GM21825 (cell line): Measurements from ENCODE around the gene XCL1.
"Not testable (repeated sequence)": the region's sequence is repeated elsewhere in the genome, so short reads cannot be mapped to it uniquely, and the experiment has no call there.

Source experiments
- ATAC-seq: cut with Tn5 transposase; IDR thresholded peaks from one replicate; pipeline ENCODE4 v1.9.1; 2021; ENCODE audit warnings: mild to moderate bottlenecking, moderate library complexity; ENCODE audit not compliant: unreplicated experiment

XCL1 gene

DNA sequence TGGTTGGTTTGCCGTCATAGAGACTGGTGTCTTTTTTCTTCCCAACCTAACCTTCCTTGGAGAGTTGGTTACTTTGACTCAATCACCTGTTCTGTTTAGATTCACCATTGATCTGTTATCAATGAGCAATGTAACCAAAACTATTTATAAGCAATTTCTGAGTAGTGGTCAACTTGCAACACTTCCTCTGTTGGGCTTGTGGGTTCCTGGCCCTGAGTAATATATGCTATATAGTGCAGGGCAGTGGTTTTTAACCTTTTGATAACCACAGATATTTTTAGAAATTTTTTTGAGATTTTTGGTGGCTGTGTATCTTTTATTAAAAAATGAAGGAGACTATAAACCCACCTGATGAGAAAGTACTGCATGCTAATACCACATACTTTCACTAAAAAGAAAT is 9.4 kb upstream of the XCL1 start:
- ATAC-seq, result no peak

DNA sequence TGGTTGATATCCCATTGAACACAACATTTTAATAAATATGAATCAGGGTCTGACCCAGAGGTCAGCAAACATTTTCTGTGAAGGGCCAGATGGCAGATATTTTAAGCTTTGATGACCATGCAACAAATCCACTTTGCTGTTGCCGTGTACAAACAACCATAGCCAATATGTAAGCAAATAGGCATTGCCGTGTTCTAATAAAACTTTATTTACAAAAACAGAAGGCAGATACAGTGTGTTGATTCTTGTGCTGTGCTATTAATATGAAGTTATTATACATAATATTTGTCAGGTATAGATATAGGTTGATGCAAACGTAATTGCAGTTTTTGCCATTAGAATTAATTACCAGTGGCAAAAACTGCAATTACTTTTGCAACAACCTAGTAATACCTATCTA is 8.8 kb upstream of the XCL1 start:
- no peak for ATAC-seq

DNA sequence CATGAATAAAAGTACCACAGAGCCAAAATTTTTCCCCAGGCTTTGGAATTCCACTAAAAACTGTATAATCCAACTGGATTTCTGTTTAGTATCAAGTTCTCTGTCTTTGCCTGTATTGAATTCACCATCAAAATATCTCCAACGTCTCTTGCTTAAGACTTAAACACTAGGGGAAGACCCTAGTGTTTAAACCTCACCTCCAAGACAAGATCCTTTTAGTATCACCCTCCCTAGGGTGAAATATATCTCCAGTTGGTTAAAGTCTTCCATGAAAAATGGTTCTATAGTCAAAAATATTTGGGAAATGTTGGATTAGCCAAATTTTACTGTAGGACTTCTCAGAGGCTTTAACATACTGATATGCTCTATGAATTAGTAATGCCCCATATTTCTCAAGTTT is 8.1 kb upstream of the XCL1 start:
- ATAC-seq, result no peak

DNA sequence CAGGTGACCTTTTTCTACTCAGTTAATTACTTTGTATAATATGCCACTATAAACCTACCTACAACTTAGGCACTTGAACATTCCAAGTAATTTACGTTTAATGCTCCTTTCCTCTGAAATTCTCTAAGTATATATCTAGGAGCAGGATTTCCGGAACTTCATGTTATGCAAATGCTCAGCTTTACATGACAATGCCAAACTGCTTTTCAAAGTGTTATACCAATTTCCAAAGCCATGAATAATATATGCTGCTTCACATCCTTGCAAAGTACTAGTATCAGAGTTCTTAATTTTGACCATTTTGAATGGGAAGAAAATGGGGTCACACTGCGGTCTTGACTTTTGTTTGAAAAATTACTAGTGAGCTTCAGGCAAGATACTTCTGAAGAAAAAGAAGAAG is 5.8 kb upstream of the XCL1 start:
- no peak for ATAC-seq

DNA sequence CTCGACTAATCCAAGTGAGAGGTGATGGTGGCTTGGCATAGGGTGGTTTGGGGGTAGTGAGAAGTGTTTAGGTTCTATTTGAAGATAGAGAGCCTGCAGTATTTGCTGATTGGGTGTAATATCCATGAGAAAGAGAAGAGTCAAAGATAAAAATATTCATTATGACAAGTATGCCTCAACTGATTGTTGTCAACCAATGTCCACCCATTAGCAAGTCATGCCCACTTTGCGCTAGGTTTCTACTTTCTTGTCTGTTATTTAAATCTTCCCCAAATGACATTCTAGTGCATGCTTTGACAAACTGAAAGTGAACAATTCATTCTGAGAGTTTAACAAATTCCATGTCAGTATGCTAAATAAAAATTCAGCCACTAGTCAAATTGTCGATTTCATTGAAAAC is 3.8 kb upstream of the XCL1 start:
- no peak for ATAC-seq

DNA sequence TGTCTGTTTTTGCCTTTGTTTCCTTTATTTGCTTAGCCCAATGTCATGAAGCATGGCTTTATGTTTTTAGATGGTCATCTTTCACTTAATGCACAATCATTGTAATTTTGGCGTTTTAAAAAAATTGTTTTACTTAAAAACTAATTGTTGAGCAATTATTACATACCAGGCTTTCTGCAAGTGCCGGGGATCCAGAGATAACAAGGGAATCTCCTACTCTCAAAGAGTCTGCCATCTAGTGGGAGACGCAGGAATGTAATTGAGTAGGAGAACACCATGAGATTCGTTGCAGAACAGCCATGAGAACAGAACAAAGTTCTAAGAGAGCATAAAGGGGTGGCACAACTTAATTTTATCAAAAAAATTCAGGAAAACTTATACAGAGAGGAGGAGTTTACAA is 2.2 kb upstream of the XCL1 start:
- ATAC-seq, result not testable (repeated sequence)

DNA sequence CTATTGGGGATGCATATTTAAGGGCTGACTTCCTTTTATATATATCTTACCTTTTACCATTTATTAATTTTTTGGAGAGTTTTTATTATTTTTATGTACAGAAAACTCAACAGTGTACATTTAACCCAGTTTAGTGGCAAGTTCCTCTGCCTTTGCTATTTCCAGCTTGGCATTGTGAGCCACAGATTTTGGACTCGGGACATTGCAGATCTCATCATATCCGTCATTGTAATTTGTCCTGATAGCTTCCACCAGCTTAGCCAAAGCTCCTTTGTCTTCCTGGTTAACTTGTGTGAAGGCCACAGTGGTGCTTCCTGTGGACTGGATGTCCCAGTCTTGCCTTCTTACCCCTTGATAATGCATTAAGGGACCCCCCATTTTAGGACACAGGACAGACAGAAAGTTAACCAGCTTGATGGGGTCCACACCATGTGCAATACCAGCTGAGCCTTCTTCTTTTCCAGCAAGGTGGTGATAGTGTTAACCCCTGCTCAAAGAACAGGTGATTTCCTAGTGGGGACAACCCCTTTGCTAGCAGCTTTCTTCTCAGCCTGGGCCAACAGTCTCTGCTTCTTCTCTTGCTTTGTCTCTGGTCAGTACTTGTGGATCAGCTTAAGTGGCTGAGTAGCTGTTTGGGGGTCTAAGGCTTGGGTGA is 2.3 kb downstream of the XCL1 start:
- ATAC-seq, result not testable (repeated sequence)

DNA sequence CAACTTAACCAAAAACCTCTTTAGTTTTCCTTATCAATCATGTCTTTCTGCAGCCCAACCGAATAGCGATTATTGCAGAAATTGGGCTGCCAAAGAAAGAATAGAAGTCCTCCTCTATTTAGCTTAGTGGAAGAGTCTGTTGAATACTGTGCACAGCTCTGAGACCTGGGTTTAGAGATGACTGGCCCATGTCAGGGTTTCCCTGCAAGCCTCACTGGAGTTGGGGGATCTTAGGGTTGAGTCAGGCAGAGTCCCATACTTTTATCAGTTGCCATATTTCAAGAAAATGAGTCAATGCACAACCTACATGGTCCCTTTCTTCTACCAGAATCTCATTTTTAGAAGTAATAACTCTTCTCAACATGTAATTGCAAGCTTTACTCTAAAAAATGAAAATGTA is 3.9 kb downstream of the XCL1 start:
- ATAC-seq, result not testable (repeated sequence)

DNA sequence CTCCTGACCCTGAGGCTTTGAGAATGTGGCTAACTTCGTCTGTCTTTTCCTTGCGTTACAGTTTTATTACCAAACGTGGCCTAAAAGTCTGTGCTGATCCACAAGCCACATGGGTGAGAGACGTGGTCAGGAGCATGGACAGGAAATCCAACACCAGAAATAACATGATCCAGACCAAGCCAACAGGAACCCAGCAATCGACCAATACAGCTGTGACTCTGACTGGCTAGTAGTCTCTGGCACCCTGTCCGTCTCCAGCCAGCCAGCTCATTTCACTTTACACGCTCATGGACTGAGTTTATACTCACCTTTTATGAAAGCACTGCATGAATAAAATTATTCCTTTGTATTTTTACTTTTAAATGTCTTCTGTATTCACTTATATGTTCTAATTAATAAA is 4.6 kb downstream of the XCL1 start:
- not testable (repeated sequence) for ATAC-seq

DNA sequence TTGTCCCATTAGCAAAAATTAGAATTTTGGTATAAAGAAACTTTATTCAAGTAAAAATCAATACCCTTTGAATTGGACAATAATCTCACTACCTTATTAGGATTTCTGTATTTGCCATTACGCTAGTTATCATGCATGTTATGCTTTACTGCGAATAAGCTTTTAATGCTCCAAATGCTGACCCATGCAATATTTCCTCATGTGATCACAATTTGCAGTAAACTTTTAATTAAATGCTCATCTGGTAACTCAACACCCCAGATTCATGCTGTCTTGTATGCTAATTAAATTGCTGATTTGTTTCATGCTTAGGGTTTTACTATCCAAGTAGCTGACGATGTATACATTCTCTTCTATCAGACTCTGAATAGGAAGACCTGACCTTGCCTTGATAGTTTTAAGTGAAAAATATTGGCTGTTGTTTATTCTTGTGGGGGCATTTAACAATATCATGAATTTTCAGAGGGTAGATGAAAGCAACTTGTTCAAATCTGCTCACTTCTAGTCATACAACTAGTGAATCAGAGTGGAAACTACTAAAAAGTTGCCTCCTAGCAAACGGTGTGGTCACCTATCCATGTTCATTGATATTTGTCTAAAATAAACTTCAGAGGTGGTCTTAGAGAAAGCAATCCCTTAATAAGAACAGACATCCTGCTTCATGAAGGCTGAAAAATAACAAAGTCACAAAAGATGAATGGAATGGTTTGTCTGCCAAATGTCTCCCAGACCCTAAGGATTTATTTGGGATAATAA is 5.6 kb downstream of the XCL1 start:
- no peak for ATAC-seq

DNA sequence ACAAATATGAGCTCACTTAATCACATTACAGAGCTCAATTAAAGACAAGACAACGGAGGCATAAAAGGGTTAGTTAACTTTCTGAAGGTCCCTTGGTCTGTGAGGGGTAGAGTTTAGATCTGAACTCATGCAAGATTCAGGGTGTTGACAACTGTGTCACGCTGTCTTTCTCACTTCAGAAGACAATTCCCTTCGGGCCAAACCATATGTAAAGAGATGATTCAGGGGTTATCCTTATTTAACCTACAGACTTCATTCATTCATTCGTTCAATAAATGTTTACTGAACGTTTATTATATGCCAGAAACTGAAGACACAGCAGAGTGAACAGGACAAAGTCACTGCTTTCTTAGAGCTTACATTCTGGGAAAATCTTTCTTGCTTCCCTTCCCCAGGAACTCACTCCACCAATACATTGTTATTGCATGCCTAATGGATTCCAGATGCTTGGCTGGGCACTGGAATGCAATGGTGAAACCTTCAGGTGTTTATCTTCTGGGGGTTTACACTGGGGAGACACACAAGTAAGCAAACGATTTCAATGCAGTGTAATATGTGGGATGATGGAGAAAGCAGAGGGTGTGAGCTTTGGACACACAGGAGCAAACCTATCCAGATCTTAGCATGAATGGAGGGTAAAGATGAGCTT is 6.4 kb downstream of the XCL1 start:
- no peak for ATAC-seq

DNA sequence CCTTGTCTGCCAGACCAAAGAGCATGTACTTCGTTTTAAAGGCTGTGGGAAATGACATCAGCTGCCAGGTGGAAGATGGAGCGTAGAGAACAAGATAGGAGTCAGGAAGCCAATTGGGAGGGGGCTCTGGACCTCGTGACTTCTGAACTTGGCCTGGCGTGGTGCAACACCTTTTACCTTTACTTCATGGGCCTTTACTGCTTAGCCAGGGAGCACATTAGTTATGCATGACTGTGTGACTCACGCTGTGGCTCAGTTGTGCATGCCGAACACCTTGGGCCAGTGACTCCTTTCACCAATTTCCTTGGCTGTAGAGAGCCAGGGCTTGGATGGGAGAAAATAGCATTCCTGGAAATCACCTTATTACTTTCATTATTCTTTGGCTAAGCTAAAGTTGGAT is 7.2 kb downstream of the XCL1 start:
- ATAC-seq, result no peak

DNA sequence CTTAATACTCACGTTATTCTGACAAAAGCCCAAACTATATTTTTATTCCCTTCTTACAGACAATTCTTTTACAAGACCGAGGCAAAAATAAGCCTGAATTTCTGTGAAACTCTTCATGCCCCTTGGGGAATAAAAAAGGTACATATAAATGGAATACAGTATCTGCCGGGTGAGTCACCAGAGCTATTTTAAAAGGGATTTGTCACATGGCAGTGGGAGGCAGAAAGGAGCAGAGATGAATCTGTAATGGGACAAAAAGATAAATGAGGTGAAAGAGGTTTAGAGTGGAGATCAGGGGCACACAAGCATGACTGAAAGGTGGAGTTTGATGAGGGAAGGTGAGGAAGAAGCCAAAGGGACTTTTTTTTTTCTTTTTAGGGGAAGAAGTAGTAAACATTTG is 8.8 kb downstream of the XCL1 start:
- no peak for ATAC-seq

DNA sequence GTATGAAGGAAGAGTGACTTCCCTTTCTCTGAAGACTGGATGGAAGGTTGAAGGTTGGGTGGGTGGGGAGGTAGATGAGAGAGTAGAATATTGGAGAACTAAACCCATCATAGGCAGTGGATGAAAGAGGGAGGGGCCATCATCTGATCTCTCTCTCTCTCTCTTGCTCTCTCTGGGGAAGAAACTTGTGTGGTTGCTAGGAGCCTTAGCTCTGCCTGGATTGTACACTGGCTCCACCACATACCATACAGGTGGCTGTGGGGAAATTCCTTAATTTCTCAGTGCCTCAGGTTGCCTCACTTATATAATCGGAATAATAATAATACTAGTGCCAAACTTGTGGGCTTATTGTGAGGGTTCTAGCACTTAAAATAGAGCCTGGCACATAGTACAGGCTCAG is 9.5 kb downstream of the XCL1 start:
- no peak for ATAC-seq

DNA sequence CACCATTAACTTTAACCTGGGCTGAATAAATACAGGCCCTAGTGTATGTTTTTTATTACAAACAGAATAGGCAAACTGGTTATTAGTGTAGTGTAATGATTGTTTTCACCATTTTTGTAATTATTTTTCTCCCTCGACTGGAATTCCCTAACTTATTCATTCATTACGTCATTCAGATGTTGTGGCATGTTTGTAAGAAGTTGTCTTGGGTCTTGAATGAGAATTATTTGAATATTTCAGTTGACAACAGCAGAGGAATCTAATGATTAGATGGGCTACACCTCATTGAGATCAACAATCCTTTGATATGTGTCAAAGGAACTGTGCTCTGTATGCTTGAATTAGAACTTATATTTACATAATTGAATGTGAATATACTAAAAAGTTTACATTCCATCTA is 12.8 kb downstream of the XCL1 start:
- no peak for ATAC-seq

DNA sequence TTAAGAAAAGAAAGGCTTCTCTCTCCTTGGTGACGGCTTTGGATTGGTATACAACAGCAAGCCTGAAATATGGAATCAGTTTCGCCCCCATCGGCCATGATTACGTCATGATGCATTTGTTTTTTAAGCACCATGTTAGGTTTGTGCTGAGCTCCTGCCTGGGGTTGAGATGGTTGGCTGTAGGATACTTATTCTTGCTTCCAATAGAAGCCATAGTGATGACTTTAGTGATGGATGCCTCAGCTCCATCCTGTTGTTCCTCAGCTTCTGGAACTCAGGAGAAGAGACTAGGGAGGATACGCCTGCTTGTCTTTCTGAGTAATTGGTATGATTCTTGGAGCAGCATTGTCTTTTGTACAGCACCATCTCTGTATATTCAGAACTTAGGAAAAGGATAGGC is 14.7 kb downstream of the XCL1 start:
- no peak for ATAC-seq

DNA sequence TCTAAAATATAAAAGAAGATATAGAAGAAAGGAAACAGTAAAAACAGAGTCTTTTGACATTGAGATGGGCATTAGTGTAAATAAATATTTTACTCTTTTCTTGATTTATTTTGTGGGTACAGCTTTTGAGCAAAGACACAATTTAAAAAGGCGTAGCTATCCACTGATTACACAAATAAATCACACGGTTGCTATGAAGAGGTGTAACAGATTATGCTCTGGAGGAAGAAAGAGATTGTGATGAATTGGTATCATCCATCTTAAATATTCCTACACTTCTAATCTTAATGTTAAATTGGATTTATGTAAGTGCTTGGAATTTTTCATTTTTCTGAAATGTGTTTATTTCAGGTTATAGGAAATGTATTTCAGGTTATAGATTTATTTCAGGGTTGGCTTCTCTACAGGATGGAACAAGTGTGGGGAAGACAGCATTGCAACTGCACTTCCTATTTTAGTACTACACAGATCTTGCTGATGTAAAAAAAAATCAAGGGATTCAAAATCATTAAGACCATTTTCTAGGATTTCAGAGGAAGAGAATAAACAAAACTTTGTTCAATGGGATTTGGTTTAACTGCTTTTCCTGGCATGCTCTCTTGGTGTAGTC is 15.3 kb downstream of the XCL1 start:
- no peak for ATAC-seq

DNA sequence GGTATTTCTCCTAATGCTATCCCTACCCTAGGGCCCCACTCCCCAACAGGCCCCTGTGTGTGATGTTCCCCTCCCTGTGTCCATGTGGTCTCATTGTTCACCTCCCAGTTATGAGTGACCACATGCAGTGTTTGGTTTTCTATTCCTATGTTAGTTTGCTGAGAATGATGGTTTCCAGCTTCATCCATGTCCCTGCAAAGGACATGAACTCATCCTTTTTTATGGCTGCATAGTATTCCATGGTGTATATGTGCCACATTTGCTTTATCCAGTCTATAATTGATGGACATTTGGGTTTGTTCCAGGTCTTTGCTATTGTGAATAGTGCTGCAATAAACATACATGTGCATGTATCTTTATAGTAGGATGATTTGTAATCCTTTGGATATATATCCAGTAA is 19.0 kb downstream of the XCL1 start:
- not testable (repeated sequence) for ATAC-seq

DNA sequence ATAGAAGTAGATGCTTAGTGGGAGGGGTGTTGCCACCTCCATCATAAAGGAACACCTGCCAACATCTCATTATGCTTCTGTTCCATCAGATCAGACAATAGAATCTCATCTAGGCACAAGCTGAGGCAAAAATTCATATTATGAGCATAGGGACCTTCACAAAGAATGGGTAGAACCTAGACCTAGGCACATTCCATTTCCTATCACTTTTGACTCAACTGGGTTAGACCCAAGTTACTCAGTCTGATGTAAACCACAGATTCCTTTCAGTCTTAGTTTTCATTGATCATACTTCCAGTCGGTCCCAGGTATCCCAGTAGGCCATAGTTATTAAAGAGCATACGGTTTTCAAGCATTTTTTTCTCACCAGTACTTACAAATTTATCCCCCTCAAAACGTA is 21.7 kb downstream of the XCL1 start:
- no peak for ATAC-seq

DNA sequence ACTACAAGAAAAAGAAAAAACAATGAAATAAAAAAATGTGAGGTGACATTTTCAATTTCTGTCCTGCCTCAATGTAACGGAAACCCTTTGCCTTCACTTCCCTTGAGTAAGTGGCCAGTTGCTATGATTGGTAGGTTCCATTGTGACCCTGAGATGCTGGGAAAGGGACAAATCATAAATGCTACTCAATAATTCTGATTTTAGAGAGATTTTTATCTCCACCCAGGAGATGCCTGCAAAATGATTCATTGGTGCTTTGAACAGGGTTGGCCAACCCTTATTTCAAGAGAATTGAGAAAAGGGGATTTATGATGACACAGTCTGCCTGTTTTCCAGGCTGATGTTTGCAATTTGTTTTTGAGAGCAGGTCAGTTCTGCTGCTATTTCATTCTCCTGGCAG is 22.5 kb downstream of the XCL1 start:
- no peak for ATAC-seq

DNA sequence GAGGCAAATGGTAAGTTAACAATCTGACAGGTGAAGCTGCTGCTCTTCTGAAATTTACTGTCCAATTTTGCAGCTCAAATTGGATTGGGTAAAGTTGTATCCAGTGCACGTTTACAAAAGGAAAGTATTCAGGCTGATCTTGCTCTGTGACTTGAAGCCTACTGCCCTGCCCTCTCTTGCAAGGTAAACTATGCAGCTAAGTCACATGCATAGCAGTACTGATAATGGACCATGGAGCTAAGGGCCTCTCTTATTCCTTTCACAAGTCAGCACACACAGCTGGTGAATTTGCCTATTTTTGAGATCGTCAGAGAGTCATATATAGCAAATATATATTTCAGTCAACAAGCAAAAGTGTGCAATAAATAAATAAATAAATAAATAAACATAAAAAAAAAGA is 23.2 kb downstream of the XCL1 start:
- no peak for ATAC-seq

DNA sequence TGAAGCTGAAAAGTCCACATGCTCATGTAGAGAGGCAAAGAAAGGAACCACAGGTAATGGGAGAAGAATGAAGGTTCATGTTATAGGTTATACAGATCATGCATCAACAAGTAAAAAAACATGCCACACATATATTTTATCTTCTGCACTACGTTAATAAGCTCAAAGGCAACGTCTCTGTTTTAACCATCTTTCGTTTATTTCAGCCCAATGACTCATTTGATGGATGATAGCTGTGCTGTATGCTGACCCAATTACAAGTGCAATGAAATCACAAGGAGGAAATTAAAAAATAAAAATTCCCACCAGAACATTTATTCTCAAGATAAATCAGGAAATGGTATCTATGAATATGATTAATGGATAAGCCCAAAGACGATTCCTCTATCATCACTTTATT is 24.6 kb downstream of the XCL1 start:
- ATAC-seq, result no peak
